Upper lobe of right lung (tissue), 1 donor: ENCODE measurements around the gene LRFN4. TPM values are rescaled to one million over a fixed set of nuclear protein-coding genes. Genes with fewer than 3 reads are reported as not detected.

Experiments
- ATAC-seq: fragments of 200-7000 bp; cut with Tn5 transposase; one replicate; pipeline ENCODE4 v1.9.1; 2020; ENCODE audit warnings: mild to moderate bottlenecking, moderate library complexity
- DNase-seq: peaks from one replicate; pipeline ENCODE4 v3.0.0-alpha.2; 2020
- H3K27ac ChIP-seq: fragments of 200-600 bp; one replicate; pipeline ENCODE4 v1.8.0; 2022
- H3K27me3 ChIP-seq: fragments of 200-600 bp; one replicate; pipeline ENCODE4 v1.8.0; 2022; ENCODE audit warnings: mild to moderate bottlenecking
- H3K36me3 ChIP-seq: fragments of 200-600 bp; one replicate; pipeline ENCODE4 v1.8.0; 2022
- H3K4me1 ChIP-seq: fragments of 200-600 bp; one replicate; pipeline ENCODE4 v1.8.0; 2022
- H3K4me3 ChIP-seq: fragments of 200-600 bp; one replicate; pipeline ENCODE4 v1.8.0; 2022; ENCODE audit warnings: mild to moderate bottlenecking
- H3K9me3 ChIP-seq: fragments of 200-600 bp; one replicate; pipeline ENCODE4 v1.8.0; 2022
- CTCF ChIP-seq: fragments of 200-600 bp; IDR thresholded peaks from one replicate; pipeline ENCODE4 v1.8.0; 2022; ENCODE audit warnings: antibody characterized with exemption
- intact Hi-C: fragments of 100-400 bp; cut with DNase I; formaldehyde crosslinking; loops from one replicate; pipeline ENCODE4 v1.11.0; 2022
- total RNA-seq: library from RNA; stranded (reverse); fragmentation: NEBNext Ultra II Directional; extraction: Animal tissue kit (Norgen Biotek cat#: 25700); gene quantifications from one replicate; pipeline ENCODE4 v1.2.1, GENCODE V29; 2021
- donor health status: DM: no; HTN: yes; CAD: no; lungs with severe emphysema.

Gene LRFN4
- total RNA-seq, 1 donor from 2014 or later, result 14.0 TPM

- DNase-seq (no peak), ATAC-seq (no peak)
- H3K27ac ChIP-seq, result no peak overlapping the region
- no peaks in the 10 kb centered on the region for H3K27me3 ChIP-seq
- no peaks in the 10 kb centered on the region for H3K36me3 ChIP-seq
- no peak for TF ChIP-seq CTCF
- intact Hi-C loops, result no loop called here
- H3K4me3 ChIP-seq, result no peak overlapping the region
- H3K9me3 ChIP-seq, result no peaks in the 10 kb centered on the region
- H3K4me1 ChIP-seq, result no peaks in the 10 kb centered on the region
Measured at GRCh38 chr11:66879000-66879399, 22.1 kb downstream of the LRFN4 start.

- no peaks in the 10 kb centered on the region for H3K9me3 ChIP-seq
- H3K36me3 ChIP-seq, result no peaks in the 10 kb centered on the region
- intact Hi-C loops, result no loop called here
- H3K27me3 ChIP-seq, result no peaks in the 10 kb centered on the region
- TF ChIP-seq CTCF, result no peak
- H3K4me1 ChIP-seq, result no peaks in the 10 kb centered on the region
- no peak for DNase-seq
- no peak for ATAC-seq
- H3K27ac ChIP-seq, result no peak overlapping the region
- H3K4me3 ChIP-seq, result no peak overlapping the region
Measured at GRCh38 chr11:66879583-66879982, 22.7 kb downstream of the LRFN4 start.

- Histone ChIP-seq H3K4me1 (no peaks in the 10 kb centered on the region), H3K27me3 (no peaks in the 10 kb centered on the region), H3K4me3 (no peak overlapping the region), H3K36me3 (no peaks in the 10 kb centered on the region), H3K27ac (no peak overlapping the region), H3K9me3 (no peaks in the 10 kb centered on the region)
- TF ChIP-seq CTCF, result no peak
- DNase-seq (no peak), ATAC-seq (no peak)
- intact Hi-C loops, result no loop called here
Measured at GRCh38 chr11:66879999-66880398, 23.1 kb downstream of the LRFN4 start.

GRCh38 chr11:66880496-66881450 is 23.9 kb downstream of the LRFN4 start:
- Histone ChIP-seq H3K27me3 (no peaks in the 10 kb centered on the region), H3K4me1 (no peaks in the 10 kb centered on the region), H3K36me3 (no peaks in the 10 kb centered on the region), H3K27ac (no peak overlapping the region), H3K4me3 (no peak overlapping the region), H3K9me3 (no peaks in the 10 kb centered on the region)
- intact Hi-C loops, result no loop called here
- no peak for TF ChIP-seq CTCF
- ATAC-seq (no peak), DNase-seq (no peak)

- DNase-seq (no peak), ATAC-seq (no peak)
- Histone ChIP-seq H3K36me3 (no peaks in the 10 kb centered on the region), H3K27ac (no peak overlapping the region), H3K4me1 (no peaks in the 10 kb centered on the region), H3K9me3 (no peaks in the 10 kb centered on the region), H3K4me3 (no peak overlapping the region), H3K27me3 (no peaks in the 10 kb centered on the region)
- no peak for TF ChIP-seq CTCF
- intact Hi-C loops, result no loop called here
Measured at GRCh38 chr11:66881451-66881835, 24.6 kb downstream of the LRFN4 start.
